ENCODE data around the gene ADAM12. TPM values are rescaled to one million over a fixed set of nuclear protein-coding genes. Genes with fewer than 3 reads are reported as not detected.

Gene ADAM12
- total RNA-seq, 1 donor from 2014 or later = 24.7 TPM

GRCh38 chr10:126081841-126082466 lies 306.3 kb downstream of the ADAM12 start:
- no peak for DNase-seq

GRCh38 chr10:126080879-126081411 lies 307.3 kb downstream of the ADAM12 start:
- DNase-seq = no peak

- no peak for DNase-seq
These were observed 307.9 kb downstream of the ADAM12 start for GRCh38 chr10:126080291-126080825.

GRCh38 chr10:126075009-126075408 lies 313.3 kb downstream of the ADAM12 start:
- no peak for DNase-seq

- no peak for DNase-seq
These were observed 314.0 kb downstream of the ADAM12 start for GRCh38 chr10:126074291-126074690.

- no peak for DNase-seq
These were observed 314.7 kb downstream of the ADAM12 start for GRCh38 chr10:126073606-126074005.

GRCh38 chr10:126072622-126073021 lies 315.7 kb downstream of the ADAM12 start:
- no peak for DNase-seq

GRCh38 chr10:126070476-126071215 lies 317.6 kb downstream of the ADAM12 start:
- no peak for DNase-seq

- DNase-seq = no peak
These were observed 320.0 kb downstream of the ADAM12 start for GRCh38 chr10:126068322-126068721.

GRCh38 chr10:126066456-126066855 lies 321.8 kb downstream of the ADAM12 start:
- DNase-seq = no peak

GRCh38 chr10:126065751-126066377 lies 322.4 kb downstream of the ADAM12 start:
- no peak for DNase-seq

- DNase-seq = no peak
These were observed 323.8 kb downstream of the ADAM12 start for GRCh38 chr10:126064512-126064911.

GRCh38 chr10:126063353-126063791 lies 324.9 kb downstream of the ADAM12 start:
- no peak for DNase-seq

GRCh38 chr10:126062131-126063032 lies 325.9 kb downstream of the ADAM12 start:
- DNase-seq = peak; percentile 91

GRCh38 chr10:126061526-126061925 lies 326.8 kb downstream of the ADAM12 start:
- no peak for DNase-seq

- DNase-seq = peak; percentile 21
These were observed 327.9 kb downstream of the ADAM12 start for GRCh38 chr10:126060261-126060931.

GRCh38 chr10:126059076-126059826 lies 329.0 kb downstream of the ADAM12 start:
- DNase-seq = no peak

GRCh38 chr10:126058507-126058906 lies 329.8 kb downstream of the ADAM12 start:
- DNase-seq = no peak

GRCh38 chr10:126058104-126058503 lies 330.2 kb downstream of the ADAM12 start:
- no peak for DNase-seq

GRCh38 chr10:126057494-126057893 lies 330.8 kb downstream of the ADAM12 start:
- DNase-seq = no peak

Measured in tongue (tissue), 2 donors.